ENCODE data around the gene GTPBP6. TPM values are rescaled to one million over a fixed set of nuclear protein-coding genes. Genes with fewer than 3 reads are reported as not detected.
"Not testable (repeated sequence)": the region's sequence is repeated elsewhere in the genome, so short reads cannot be mapped to it uniquely, and the experiment has no call there.

GTPBP6 gene
- total and polyA plus RNA-seq, 10 donors = 25.4 to 69.4 (median 43.8) TPM

DNA sequence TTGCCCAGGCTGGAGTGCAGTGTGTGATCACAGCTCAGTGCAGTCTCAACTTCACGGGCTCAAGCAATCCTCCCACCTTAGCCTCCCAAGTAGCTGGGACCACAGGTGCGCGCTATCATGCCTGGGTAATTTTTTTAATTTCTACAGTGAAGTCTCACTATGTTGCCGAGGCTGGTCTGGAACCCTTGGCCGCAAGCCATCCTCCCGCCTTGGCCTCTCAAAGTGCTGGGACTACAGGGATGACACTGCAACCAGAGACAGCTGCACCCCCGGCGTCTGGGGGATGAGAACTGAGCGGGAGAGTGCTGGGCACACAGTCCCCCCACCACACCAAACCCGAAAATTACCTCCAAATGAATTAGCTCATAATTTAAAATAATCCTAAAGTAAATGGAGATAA is 33.1 kb upstream of the GTPBP6 start:
- DNase-seq = peak; percentile 40
- intact Hi-C loops (cut with DNase I; ENCODE audit: low total_unique reads) = no loop called here
- Histone ChIP-seq H3K27me3 (replicated peaks in 1 of 7) (no peaks in the 10 kb centered on the region), H3K4me3 (no peak overlapping the region), H3K27ac (no peak overlapping the region), H3K36me3 (peaks cover 0 to 54% (median under 1%) of the 10 kb centered on the region in 6 donors), H3K9me3 (no peaks in the 10 kb centered on the region), H3K4me1 (peaks cover 0 to 24% (median 7%) of the 10 kb centered on the region in 6 donors)
- 95 to 98% (median 97%) methylated on average over 10 of the region's 10 CpGs for WGBS, 5 donors
- no peak for TF ChIP-seq POLR2AphosphoS5 (IDR thresholded peaks at IDR 0.05)
- TF ChIP-seq POLR2A (IDR thresholded peaks at IDR 0.05) = no peak
- TF ChIP-seq, protein P1, sequence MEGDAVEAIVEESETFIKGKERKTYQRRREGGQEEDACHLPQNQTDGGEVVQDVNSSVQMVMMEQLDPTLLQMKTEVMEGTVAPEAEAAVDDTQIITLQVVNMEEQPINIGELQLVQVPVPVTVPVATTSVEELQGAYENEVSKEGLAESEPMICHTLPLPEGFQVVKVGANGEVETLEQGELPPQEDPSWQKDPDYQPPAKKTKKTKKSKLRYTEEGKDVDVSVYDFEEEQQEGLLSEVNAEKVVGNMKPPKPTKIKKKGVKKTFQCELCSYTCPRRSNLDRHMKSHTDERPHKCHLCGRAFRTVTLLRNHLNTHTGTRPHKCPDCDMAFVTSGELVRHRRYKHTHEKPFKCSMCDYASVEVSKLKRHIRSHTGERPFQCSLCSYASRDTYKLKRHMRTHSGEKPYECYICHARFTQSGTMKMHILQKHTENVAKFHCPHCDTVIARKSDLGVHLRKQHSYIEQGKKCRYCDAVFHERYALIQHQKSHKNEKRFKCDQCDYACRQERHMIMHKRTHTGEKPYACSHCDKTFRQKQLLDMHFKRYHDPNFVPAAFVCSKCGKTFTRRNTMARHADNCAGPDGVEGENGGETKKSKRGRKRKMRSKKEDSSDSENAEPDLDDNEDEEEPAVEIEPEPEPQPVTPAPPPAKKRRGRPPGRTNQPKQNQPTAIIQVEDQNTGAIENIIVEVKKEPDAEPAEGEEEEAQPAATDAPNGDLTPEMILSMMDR (IDR thresholded peaks at IDR 0.05 in 8 of 11, conservative IDR thresholded peaks at IDR 0.05 in 3 of 11) = no peak

DNA sequence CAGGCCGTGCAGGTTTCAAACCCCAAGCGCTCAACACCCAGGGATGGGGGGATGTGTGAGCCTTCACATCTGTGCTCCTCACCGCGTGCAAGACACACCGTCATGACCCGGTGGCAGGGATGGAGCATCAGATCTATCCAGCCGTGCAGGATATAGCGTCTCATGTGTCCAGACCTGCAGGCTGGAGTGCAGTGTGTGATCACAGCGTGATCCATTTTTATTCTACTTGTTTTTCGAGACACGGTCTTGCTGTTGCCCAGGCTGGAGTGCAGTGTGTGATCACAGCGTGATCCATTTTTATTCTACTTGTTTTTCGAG is 32.7 kb upstream of the GTPBP6 start:
- Histone ChIP-seq H3K4me1 (peaks cover 0 to 23% (median 7%) of the 10 kb centered on the region in 6 donors), H3K36me3 (peaks cover 0 to 58% (median 2%) of the 10 kb centered on the region in 6 donors)
- H3K27ac ChIP-seq; H3K27me3 ChIP-seq (replicated peaks in 1 of 7); H3K4me3 ChIP-seq; intact Hi-C loops (cut with DNase I; ENCODE audit: low total_unique reads); DNase-seq; H3K9me3 ChIP-seq: not testable (repeated sequence)
- 96 to 98% (median 97%) methylated on average over 11 to 13 of the region's 13 CpGs for WGBS, 5 donors

DNA sequence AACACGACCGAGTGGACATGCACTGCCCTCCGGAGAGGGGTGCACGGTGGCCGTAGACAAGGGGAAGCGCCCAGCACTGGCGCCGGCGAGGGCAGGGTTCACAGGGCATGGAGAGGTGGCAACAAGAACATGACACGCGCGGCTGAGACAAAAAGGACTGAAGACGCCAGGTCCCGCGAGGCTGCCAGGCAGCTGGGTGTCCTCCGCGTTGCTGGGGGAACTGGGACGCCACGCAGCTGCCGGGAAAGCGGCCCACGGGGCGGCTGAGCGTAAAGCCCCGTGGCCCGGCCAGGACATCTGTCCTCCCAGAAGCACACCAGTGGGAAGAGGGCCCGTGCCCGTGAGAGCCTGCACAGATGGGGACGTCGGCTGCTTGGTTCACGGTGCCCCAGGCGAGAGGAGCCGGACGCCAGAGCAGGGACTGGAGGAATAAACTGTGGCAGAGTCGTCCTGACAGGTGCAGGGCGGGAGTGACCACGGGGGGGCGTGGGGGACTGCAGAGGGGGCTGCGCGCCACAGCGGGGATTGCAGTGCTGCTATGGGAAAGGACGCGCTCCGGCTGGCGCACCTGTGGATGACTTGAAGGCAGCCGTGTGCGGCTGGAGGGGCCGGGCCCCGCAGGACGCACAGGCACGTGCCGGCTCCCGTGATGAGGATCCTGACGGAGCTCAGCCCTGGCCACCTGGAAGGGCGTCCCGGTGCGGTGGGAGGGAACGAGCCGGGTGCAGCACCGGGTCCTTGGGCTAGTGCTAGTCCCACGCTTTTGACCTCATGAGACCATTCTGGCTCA is 32.1 kb upstream of the GTPBP6 start:
- WGBS, 5 donors = 92 to 97% (median 94%) methylated on average over 51 to 61 of the region's 61 CpGs
- peak; percentile 71 for DNase-seq
- peaks cover 0 to 23% (median 7%) of the 10 kb centered on the region in 6 donors for H3K4me1 ChIP-seq
- H3K27me3 ChIP-seq (replicated peaks in 1 of 7) = no peaks in the 10 kb centered on the region
- peak overlapping the region in 4 of 8 donors; percentile 75 to 79 (median 77) for H3K27ac ChIP-seq
- no peaks in the 10 kb centered on the region for H3K9me3 ChIP-seq
- H3K4me3 ChIP-seq = no peak overlapping the region
- peaks cover 0 to 56% (median 3%) of the 10 kb centered on the region in 6 donors for H3K36me3 ChIP-seq
- intact Hi-C loops (cut with DNase I; ENCODE audit: low total_unique reads) = no loop called here
- TF ChIP-seq, protein P1 (IDR thresholded peaks at IDR 0.05 in 8 of 11, conservative IDR thresholded peaks at IDR 0.05 in 3 of 11) = no peak
- TF ChIP-seq POLR2AphosphoS5 (IDR thresholded peaks at IDR 0.05) (no peak), POLR2A (IDR thresholded peaks at IDR 0.05) (no peak)

DNA sequence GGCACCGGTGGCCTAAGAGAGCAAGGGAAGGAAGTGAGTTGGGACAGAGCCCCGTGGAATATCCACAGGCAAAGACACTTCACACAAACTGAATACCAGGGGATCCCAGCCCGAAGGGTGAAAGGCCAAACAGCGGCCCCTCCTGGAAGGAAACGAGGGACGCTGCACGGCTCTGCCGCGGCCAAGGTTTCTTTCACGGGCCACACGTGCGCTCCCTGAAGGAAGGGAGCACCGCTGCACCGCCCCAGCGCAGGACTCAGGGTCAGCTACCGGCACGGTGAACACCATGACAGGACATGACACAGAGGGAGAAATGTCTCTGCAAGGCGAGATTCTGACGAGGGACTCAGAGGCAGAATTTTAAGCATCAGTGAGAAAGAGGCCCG is 31.5 kb upstream of the GTPBP6 start:
- intact Hi-C loops (cut with DNase I; ENCODE audit: low total_unique reads) = no loop called here
- Histone ChIP-seq H3K36me3 (peaks cover 0 to 60% (median 6%) of the 10 kb centered on the region in 6 donors), H3K27ac (peak overlapping the region in 5 of 8 donors; percentile 75 to 83 (median 78)), H3K27me3 (replicated peaks in 1 of 7) (no peaks in the 10 kb centered on the region), H3K4me1 (peaks cover 0 to 23% (median 7%) of the 10 kb centered on the region in 6 donors), H3K9me3 (no peaks in the 10 kb centered on the region), H3K4me3 (no peak overlapping the region)
- DNase-seq = peak; percentile 76
- 74 to 88% (median 76%) methylated on average over 20 of the region's 20 CpGs for WGBS, 5 donors
- peak in 2 of 3 donors; percentile 60 to 75 for TF ChIP-seq POLR2AphosphoS5 (IDR thresholded peaks at IDR 0.05)
- TF ChIP-seq POLR2A (IDR thresholded peaks at IDR 0.05) = no peak
- TF ChIP-seq, protein P1 (IDR thresholded peaks at IDR 0.05 in 8 of 11, conservative IDR thresholded peaks at IDR 0.05 in 3 of 11) = peak in 5 of 11 experiments; percentile 6 to 35 (median 21)

Data from spleen (tissue), 11 donors.